GM19463 (cell line): ENCODE data around the gene RBFOX2.

Experiments
- ATAC-seq: cut with Tn5 transposase; IDR thresholded peaks from one replicate; pipeline ENCODE4 v1.9.1; 2021; ENCODE audit warnings: mild to moderate bottlenecking, moderate library complexity; ENCODE audit not compliant: unreplicated experiment

The RBFOX2 gene

DNA sequence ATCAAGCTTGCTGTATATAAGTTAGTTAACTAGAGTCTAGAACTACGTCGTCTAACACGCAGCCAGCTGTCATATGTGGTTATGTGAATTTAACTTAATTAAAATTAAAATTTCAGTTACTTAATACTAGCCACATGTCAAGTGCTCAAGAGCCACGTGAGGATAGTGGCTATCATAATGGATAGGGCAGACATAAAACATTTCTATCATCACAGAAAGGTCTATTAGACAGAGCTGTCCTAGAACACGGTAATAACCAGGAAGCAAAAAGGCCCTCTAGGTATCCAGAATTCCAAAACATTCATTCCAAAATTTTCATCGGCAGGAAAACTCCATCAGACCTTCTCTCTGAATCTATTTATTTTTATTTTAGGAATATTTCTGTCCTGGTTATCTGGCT lies 123.9 kb downstream of the RBFOX2 start:
- no peak for ATAC-seq

- ATAC-seq, result no peak
Measured at GRCh38 chr22:35904336-35904692, 124.3 kb downstream of the RBFOX2 start.

- no peak for ATAC-seq
Measured at GRCh38 chr22:35903571-35904335, 124.9 kb downstream of the RBFOX2 start.

DNA sequence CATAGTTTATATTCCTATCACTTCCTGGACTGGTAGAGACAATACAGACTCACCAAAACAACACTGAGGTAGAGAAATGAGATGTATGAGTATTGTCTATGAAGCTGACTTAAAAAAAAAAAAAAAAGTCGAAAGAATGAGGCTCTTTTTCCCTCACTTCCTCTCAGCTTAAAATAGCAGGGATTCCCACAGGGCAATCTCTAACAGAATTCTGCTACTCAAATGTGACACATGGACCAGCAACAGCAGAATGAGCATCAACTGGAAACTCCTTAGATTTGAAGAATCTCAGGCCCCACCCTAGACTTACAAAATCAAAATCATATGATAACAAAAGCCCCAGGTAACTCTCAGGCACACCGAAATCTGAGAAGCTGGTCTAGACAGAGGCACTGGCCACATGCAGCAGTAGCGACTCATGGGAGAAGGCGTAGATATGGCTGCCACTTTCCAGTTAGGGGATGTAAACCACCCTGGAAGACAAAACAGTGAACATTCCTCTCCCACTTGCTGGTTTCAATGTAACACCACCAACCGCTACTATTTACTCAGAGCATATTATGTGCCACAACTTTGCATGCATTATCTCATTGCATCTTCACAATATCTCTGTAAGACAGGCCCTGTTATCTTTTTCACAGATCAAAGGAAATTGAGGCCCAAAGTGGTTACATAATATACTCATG lies 128.0 kb downstream of the RBFOX2 start:
- ATAC-seq, result no peak

GRCh38 chr22:35899736-35900135 lies 128.9 kb downstream of the RBFOX2 start:
- ATAC-seq, result no peak

DNA sequence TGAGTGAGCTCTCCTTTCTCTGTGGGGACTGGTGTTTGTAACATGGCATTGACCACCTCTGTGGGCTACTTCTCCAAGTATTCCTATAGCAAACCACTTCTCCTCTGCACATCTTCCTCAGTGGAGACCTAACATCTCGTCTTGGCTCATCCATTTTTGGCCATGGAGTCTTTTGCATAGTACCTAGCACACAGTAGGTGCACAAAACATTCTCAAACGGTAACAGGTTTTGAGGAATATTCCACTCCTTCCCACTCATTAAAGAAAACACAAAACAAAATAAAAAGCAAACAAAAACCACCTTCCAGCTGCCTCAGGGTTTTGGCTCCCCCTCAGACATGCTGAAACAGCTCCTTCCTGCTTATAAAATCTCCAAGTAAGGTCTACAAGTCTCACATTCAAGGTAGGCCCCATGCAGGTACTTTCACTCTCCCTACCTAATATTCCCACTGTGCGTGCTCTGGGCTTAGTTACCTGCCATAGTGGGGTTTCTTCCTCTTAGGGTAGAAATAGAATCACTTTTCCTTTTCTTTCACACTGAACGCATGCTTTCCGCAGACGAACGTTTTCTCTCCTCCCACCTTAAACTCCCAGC lies 132.4 kb downstream of the RBFOX2 start:
- ATAC-seq, result no peak

DNA sequence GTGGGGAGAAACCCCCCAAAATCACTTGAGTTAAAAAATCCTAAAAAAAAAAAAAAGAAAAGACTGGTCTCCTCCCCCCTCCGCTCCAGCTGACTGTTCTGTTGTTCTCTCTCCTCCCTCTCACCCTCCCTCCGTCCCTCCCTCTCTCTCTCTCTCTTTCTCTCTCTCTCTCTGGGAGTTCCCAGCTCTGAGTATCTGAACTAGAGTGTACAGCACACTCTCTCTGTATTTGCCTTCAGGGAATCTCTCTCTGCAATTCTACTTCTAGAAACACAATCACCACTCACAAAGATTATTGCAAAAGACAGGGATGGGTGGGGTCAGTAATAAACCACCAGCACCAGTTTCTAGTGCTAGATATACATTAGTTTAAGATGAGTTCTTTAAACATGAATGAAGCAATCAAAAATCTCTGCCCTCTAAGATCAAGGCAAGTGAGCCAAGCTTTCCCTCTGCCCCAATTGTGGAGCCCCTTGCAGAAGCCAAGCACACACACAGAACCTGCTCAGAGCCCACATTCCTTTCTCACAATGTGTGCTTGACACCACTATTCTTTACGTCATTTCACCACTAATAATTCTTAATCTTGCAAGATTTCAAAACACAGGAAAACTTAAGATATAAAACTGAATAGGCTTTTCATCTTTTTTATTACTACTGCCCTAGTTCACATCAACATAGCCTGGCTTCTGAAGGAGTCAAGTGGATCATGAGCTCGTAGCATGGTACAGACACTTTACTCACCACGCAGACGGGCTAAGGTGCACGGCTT lies 133.5 kb downstream of the RBFOX2 start:
- ATAC-seq, result no peak

DNA sequence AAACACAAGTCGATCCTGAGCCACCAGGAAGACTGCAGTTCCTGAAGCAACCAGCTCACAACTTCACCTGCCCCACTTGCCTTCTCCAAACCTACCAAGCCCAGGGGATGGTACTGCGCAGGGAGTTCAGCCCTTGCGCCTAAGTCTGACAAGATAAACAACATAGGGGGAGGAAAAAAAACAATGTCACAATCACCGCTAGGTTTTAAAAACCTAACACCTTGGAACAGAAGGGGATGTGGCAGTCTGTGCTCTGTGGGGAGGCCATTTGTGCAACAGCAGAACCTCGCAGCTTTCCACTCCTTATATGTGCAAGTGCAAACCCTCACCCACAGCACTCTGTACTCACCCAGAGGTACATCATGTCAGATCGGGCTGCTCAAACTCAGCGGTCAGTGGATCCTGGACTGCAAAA lies 134.2 kb downstream of the RBFOX2 start:
- no peak for ATAC-seq

DNA sequence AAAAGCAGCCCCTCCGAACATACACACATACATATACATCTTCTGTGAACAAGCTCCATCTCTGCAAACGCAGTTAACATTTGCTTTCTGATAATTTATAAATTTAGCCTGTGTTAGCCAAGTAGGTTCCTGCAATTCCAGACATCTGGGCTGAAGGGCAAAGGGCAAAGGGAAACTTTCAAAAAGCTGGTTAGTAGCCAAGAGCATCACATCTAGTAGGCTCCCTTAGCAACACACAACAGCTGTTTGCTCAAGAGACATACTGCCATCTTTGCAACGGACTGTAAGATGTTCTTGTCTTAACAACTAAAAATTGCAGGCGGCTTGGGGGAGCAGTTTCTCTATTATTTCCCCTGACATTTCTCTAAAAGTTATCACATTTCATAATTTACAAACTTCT lies 134.9 kb downstream of the RBFOX2 start:
- ATAC-seq, result no peak

GRCh38 chr22:35892192-35892591 lies 136.4 kb downstream of the RBFOX2 start:
- no peak for ATAC-seq

DNA sequence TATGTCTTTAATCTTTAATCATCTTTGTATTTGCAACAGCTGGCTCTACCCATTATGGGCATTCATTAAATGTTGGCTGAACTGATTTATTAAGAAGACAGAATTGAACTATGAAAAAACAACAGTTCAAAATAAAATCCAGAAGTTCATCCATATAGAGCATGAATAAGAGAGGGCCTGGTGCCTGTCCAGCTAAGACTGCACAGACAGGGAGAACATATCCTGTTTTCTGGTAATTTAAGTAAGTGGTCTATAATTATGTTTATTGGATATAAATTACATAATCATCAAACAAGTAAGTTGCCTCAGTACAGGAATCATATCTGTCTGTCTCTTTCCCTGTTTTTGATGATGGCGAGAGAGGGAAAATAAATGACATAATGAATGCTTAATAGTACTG lies 137.2 kb downstream of the RBFOX2 start:
- ATAC-seq, result no peak

DNA sequence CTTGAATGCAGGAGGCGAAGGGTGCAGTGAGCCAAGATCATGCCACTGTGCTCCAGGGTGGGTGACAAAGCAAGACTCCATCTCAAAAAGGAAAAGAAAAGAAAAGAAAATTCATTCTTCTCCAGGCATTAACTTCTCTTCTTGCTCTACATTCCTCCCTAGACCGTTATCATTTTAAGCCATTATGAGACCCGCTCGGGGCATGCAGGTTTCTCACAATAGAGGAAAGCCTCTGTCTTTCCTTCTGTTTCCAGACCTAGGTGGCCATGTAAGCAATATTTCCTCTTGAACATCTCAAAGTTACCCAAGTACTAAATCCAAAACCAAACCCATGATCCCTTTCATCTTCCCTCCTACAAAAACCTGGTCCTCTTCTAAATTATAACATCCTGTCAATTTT lies 139.6 kb downstream of the RBFOX2 start:
- no peak for ATAC-seq

- ATAC-seq, result no peak
Measured at GRCh38 chr22:35888181-35888870, 140.3 kb downstream of the RBFOX2 start.

DNA sequence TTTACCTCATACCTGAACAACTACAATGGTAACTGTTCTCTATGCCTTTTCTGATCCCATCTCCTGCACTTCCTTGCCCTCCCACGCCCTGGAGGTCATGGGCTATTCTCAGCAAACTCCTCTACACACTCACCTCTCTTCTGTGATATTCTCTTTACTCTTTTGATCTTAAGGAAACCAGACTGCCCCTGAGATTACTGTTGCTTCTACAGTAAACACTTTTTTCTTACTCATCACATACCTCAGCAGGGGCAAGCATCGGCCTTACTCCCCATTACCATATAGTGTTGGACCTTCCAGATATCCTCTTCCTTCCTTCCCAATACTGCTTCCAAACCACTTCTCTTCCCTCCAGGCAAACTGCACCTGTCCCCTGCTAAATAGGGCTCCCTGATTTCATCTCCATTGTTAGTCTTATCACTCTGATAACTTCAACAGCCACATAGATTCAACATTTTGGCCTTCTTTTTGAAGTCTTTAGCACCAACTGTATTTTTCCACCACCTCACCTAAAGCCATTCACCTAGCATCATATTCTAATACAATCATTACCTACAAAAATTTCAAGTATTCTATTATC lies 141.2 kb downstream of the RBFOX2 start:
- ATAC-seq, result no peak

DNA sequence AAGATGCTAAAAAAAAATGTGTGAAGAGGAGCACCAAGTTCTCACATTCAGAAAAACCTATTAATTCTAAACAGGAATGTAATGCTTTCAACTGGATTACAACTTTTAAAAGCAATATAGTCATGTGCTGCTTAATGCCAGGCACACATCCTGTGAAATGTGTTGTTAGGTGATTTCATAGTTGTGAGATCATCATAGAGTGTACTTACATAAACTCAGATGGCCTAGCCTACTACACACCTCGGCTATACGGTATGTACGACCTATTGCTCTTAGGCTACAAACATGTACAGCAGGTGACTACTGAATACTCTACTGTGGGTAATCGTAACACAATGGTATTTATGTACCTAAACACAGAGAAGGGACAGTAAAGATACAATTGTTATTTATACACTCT lies 142.3 kb downstream of the RBFOX2 start:
- ATAC-seq, result no peak

DNA sequence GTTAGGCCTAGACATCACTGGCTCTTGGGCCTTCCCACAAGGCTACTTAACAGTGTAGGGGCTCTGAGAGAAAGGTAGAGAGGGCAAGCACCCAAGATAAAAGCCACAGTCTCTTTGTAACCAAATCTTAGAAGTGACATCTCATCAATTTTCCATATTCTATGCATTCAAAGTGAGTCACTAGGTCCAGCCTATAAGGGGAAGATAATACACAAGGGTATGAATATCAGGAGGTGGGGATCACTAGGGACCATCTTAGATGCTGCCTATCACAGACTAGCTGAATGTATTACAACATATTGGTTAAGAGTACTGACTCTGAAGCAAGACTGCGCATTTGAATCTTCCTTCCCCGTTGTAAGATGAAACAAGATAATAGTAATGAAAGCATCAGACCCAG lies 144.1 kb downstream of the RBFOX2 start:
- no peak for ATAC-seq

- no peak for ATAC-seq
Measured at GRCh38 chr22:35883031-35883620, 145.5 kb downstream of the RBFOX2 start.

DNA sequence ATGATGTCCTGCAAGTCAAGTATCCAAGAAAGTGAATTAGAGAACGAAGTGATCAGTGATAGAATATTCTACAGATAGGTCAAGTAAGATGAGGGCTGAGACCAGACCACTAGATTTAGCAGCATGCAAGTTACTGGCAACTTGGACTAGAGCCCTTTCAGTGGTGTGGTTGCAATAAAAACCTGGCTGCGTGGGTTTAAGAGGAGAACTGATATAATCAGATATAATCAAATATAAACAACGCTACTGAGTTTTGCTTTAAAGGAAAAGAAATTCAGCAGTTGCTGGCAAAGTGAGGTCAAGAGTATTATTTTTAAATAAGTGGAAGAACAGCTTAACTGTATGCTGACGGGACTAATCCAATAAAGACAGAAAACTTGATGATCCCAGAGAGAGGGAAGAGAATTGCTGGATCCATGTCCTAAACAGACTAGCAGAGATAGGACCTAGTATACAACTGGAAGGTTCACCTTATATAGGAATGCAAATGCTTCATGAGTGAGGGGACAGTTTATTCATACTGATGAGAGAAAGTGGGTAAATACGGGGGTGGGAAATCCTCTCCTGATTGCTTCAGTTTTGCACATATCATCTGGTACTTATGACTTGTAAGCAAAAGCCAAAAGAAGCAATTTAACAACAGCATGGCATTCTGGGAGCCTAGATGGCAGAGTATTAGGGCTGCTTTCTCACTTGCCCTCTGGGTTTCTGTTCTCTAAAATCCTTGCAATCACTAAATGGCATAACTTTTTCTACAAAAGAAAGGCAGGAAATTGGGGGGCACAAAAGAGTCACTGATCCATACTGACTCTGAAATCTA lies 146.2 kb downstream of the RBFOX2 start:
- ATAC-seq, result no peak

GRCh38 chr22:35879351-35879750 lies 149.3 kb downstream of the RBFOX2 start:
- ATAC-seq, result no peak
